Mesodermal cell (in vitro differentiated cells): Measurements from ENCODE around the gene SART1. TPM values are rescaled to one million over a fixed set of nuclear protein-coding genes. Genes with fewer than 3 reads are reported as not detected.
A peak's percentile ranks its signal among the peaks of the same experiment; 100 is the strongest.

ENCODE experiments used
- H3K27ac ChIP-seq: 2 replicates; pipeline ENCODE4 v1.7.0; 2013; ENCODE audit warnings: mild to moderate bottlenecking, low read depth, low read length, moderate library complexity; ENCODE audit not compliant: severe bottlenecking
- H3K36me3 ChIP-seq: 2 replicates; pipeline ENCODE4 v1.7.1; 2013; ENCODE audit warnings: mild to moderate bottlenecking, low read length, moderate library complexity; ENCODE audit not compliant: control insufficient read depth, insufficient read depth
- H3K4me1 ChIP-seq: one replicate; pipeline ENCODE4 v1.7.1; 2013; ENCODE audit warnings: mild to moderate bottlenecking, low read length; ENCODE audit not compliant: insufficient read depth, control insufficient read depth, poor library complexity, severe bottlenecking
- H3K4me3 ChIP-seq: 2 replicates; pipeline ENCODE4 v1.7.0; 2013; ENCODE audit warnings: low read length, control low read depth, mild to moderate bottlenecking; ENCODE audit not compliant: insufficient read depth, poor library complexity, severe bottlenecking; ENCODE audit errors: extremely low read depth
- H3K9me3 ChIP-seq: 2 replicates; pipeline ENCODE4 v1.7.1; 2013; ENCODE audit warnings: mild to moderate bottlenecking, low read length, moderate library complexity; ENCODE audit not compliant: control insufficient read depth
- WGBS, 2 experiments: methylation state at CpG; one replicate each; pipeline ENCODE4 v1.1.5; 2013; ENCODE audit warnings: missing lambda C conversion rate in 2 of 2; ENCODE audit not compliant: insufficient coverage in 2 of 2; 5-methylcytosine and 5-hydroxymethylcytosine counted together
- polyA plus RNA-seq, 2 experiments: library from polyadenylated mRNA; stranded (reverse); fragments of 50-300 nt; gene quantifications; one replicate each; pipeline ENCODE4 v1.2.3, GENCODE V29; 2013

SART1 gene
- polyA plus RNA-seq (2013, experiment 1 of 2) = 49.8 TPM
- polyA plus RNA-seq (2013, experiment 2 of 2) = 32.1 TPM

GRCh38 chr11:65961267-65962140 lies at the start of gene SART1:
TSS of gene SART1 (plus strand) at chr11:65961734. CDS start at chr11:65961781, 47 bp downstream.
- Histone ChIP-seq H3K4me3 (peak within 1 kb of the TSS; percentile 86), H3K36me3 (peaks cover 30% of the 10 kb centered on the region), H3K9me3 (no peaks in the 10 kb centered on the region), H3K4me1 (peaks cover 5% of the 10 kb centered on the region), H3K27ac (peak within 1 kb of the TSS; percentile 94)
- WGBS, 2 experiments = 0% methylated on average over 76 to 91 of the region's 97 CpGs

DNA sequence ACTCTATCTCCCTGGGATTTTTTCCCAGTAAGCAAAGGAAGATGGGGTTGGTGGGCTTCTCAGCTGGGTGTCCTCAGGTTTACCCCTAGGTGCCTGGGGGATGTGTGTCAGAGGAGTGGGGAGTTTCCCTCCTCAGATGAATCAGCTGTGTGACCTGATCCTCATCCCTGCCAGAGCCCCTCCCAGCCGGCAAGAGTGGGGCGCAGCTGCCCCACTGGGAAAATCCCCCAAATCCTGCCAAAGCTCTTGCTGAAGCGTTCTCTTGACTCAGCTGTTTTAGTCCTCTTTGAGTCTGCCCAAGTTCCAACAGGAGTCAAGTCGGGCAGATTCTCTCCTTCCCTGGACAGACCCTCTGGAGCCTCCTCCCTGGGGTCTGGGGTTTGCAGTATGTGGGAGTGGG lies 48.7 kb upstream of the SART1 start:
- Histone ChIP-seq H3K27ac (peak overlapping the region; percentile 41), H3K4me1 (peaks cover 57% of the 10 kb centered on the region), H3K36me3 (peaks cover 14% of the 10 kb centered on the region), H3K4me3 (no peak overlapping the region), H3K9me3 (no peaks in the 10 kb centered on the region)
- 89 to 96% methylated on average over 3 of the region's 4 CpGs for whole genome bisulfite sequencing, 2 experiments

DNA sequence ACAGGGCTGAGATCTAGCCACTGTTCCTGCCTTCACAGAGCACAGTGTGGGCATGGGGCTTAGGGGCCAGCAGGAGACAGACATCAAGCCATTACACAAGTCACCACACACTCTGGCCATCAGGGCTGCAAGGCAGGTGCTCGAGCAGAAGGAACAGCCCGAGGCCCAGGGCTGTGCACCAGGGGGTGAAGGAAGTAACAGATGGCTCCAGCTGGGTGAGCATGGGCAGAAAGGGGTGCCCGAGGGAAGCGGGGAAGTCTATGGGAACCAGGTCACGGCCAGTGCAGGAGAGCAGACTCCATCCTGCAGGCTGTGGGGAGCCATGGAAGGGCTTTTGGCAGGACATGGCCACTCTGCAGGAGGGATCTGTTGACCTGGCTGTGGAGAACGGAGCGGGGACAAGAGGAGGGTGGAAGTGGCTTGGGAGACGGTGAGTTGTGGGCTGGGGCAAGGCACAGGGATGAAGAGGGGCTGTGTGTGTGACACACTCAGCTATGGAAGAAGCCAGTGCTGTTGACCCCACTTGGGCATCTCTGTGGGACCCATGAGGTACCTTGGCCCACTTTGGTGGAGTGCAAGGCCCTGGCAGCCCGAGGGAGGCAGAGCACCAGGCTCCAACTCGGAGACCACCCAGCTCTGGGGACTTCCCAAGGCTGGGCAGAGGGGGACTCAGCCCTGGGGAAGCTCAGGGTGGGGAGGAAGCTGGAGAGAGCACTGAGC lies 46.3 kb upstream of the SART1 start:
- no peak overlapping the region for H3K4me3 ChIP-seq
- peaks cover 61% of the 10 kb centered on the region for H3K4me1 ChIP-seq
- WGBS, 2 experiments = 80 to 85% methylated on average over 8 of the region's 10 CpGs
- peak overlapping the region; percentile 98 for H3K27ac ChIP-seq
- peaks cover 15% of the 10 kb centered on the region for H3K36me3 ChIP-seq
- H3K9me3 ChIP-seq = no peaks in the 10 kb centered on the region

DNA sequence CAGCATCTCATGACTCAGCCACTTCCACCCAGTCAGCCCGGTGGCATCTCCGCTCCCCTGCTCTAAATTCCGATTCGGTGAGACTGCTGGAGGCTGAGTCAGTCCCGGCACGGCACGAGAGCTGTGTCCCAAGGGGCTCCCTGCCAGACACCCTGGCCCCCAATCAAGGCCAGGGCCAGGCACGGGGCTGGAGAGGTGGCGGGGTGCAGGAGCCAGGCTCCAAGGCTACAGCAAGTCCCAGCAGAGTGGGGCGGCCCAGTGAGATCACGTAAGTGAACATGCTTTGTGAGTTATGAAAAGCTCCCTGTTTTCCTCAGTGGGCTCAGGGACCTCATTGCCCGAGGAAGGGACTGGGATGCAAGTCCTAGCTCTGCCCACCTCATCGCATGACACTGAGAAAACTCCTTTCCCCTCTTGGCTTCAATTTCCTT lies 45.7 kb upstream of the SART1 start:
- H3K27ac ChIP-seq = peak overlapping the region; percentile 98
- H3K4me1 ChIP-seq = peaks cover 67% of the 10 kb centered on the region
- 26 to 31% methylated on average over 12 to 13 of the region's 13 CpGs for WGBS, 2 experiments
- H3K4me3 ChIP-seq = peak overlapping the region; percentile 3
- H3K9me3 ChIP-seq = no peaks in the 10 kb centered on the region
- peaks cover 20% of the 10 kb centered on the region for H3K36me3 ChIP-seq

DNA sequence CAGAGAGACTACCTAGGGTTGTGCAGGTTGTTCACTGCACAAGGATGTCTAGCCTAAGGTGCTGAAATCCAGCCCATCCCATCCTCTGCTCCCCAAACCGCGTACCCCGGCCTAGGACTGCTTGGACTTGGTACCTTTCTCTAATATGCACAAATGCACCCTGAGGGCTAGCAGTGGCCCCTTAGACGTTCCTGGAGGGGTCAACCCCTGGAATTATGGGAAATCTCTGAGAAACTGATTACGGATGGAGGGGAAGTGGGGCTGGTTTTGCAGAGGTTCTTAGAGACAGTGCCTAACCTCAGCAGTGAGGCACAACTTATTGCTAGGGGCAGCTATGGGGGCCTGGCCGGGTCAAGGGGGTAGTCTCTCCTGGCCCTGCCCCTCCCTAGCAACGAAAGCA lies 45.1 kb upstream of the SART1 start:
- H3K4me1 ChIP-seq = peaks cover 64% of the 10 kb centered on the region
- WGBS, 2 experiments = 91 to 100% methylated on average over 3 to 5 of the region's 7 CpGs
- H3K36me3 ChIP-seq = peaks cover 26% of the 10 kb centered on the region
- no peaks in the 10 kb centered on the region for H3K9me3 ChIP-seq
- H3K27ac ChIP-seq = peak overlapping the region; percentile 98
- peak overlapping the region; percentile 3 for H3K4me3 ChIP-seq

DNA sequence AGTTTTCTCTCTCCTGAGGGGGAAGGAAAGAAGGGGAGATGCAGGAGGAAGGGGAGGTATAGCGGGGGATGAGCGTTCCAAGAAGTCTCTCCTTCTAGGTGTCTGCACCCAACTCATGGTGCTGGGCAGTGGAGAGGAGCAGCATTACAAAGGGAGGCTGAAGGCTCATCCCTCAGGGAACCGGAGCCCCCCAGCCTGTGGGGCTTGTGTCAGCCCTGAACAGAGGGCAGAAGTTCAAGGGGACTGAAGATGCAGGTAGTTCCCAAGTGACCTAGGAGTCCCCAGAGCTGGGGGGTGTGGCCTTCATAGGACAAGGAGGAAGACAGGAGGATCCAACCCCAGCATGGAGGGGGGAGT lies 44.5 kb upstream of the SART1 start:
- WGBS, 2 experiments = 90 to 97% methylated on average over 1 to 3 of the region's 3 CpGs
- Histone ChIP-seq H3K9me3 (no peaks in the 10 kb centered on the region), H3K4me3 (peak overlapping the region; percentile 97), H3K27ac (peak overlapping the region; percentile 98), H3K4me1 (peaks cover 58% of the 10 kb centered on the region), H3K36me3 (peaks cover 32% of the 10 kb centered on the region)

DNA sequence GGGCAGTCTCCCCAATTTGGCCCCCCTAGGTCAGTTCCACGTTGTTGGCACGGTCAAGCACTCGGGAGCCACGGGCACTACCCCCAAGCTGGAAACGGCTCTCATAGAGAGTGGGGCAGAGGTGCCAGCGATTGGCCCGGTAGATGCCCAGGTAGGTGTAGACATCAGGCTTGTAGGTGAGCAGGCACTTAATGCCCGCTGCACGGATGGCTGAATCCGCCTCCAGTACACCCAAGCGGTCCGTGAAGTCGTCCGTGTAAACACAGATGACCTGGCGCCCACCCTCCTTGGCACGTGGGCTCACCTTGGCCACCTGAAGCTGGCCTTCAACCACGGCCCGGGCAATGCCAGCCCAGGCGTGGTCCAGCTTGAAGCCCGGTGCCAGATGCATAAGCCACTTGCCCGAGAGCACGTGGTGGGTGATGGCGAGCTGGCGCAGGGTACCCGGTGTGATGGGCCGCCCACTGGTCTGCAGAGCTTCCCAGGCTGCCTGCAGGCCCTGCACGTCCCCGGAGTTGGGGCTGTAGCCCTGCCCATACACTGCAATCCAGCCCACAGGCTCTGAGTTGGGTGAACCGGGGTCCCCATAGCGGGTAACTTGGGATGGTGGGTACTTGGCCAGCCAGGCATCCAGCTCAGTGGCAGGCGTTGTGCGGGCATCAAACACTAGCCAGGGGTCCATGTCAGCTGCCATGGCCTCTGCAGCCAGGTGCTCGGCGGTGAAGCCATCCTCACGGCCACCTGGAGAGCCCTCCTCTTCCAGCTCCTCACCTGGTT lies 43.9 kb upstream of the SART1 start:
- Histone ChIP-seq H3K4me1 (peaks cover 52% of the 10 kb centered on the region), H3K27ac (peak overlapping the region; percentile 98), H3K4me3 (peak overlapping the region; percentile 97), H3K36me3 (peaks cover 38% of the 10 kb centered on the region), H3K9me3 (no peaks in the 10 kb centered on the region)
- WGBS, 2 experiments = 95 to 96% methylated on average over 30 to 35 of the region's 35 CpGs

GRCh38 chr11:65918211-65919140 lies 43.1 kb upstream of the SART1 start, which contains the start of gene C11orf68:
TSS of gene C11orf68 (minus strand) at chr11:65919062. CDS start at chr11:65919031, 31 bp downstream.
- H3K36me3 ChIP-seq = peaks cover 46% of the 10 kb centered on the region
- H3K27ac ChIP-seq = peak within 1 kb of the TSS; percentile 90
- 9 to 12% methylated on average over 24 to 45 of the region's 77 CpGs for WGBS, 2 experiments
- peak within 1 kb of the TSS; percentile 97 for H3K4me3 ChIP-seq
- H3K9me3 ChIP-seq = no peaks in the 10 kb centered on the region
- peaks cover 44% of the 10 kb centered on the region for H3K4me1 ChIP-seq

DNA sequence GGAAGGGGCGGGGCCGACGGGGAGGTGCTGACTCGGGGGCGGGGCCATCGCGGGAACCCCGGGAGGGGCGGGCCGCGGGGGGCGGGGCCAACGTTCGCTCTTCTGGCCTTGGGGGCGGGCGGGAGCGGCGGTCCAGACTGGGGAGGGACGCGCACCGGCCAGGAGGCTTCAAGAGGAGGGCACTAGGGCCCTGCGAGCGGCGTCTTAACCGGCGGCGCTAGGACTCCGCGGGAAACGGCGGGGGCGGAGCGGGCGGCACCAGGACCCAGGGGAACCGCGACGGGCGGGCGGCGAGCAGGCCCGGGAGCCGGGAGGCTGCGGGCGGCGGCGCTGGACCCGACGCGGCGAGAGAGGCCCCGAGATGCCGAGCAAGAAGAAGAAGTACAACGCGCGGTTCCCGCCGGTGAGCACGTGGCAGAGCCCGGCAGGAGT lies 42.4 kb upstream of the SART1 start, which contains the start of gene DRAP1:
TSS of gene DRAP1 (plus strand) at position 286 of the 432 bp plus-strand sequence. CDS start at position 362, 76 bp downstream.
- H3K4me1 ChIP-seq = peaks cover 44% of the 10 kb centered on the region
- WGBS, 2 experiments = 0% methylated on average over 41 to 44 of the region's 59 CpGs
- peaks cover 47% of the 10 kb centered on the region for H3K36me3 ChIP-seq
- H3K27ac ChIP-seq = peak within 1 kb of the TSS; percentile 90
- peak within 1 kb of the TSS; percentile 97 for H3K4me3 ChIP-seq
- no peaks in the 10 kb centered on the region for H3K9me3 ChIP-seq
